T-helper 2 cell treated with Interferon-gamma antibody and Interleukin-4, amounts not matched to agents 5 μg/mL and 100 μg/mL, for 36 hours (primary cell): ENCODE measurements around the gene RNF19B.

Experiments used
- DNase-seq: peaks from one replicate; pipeline ENCODE4 v3.0.0; 2021; ENCODE audit warnings: low spot score
- H3K27ac Mint-ChIP-seq: one replicate; pipeline ENCODE4 v1.8.0; 2021; ENCODE audit warnings: mild to moderate bottlenecking, mixed read lengths
- H3K27me3 Mint-ChIP-seq: one replicate; pipeline ENCODE4 v1.8.0; 2021; ENCODE audit warnings: low read depth, mixed read lengths
- H3K36me3 Mint-ChIP-seq: one replicate; pipeline ENCODE4 v1.8.0; 2021; ENCODE audit warnings: low read depth, mixed read lengths
- H3K4me1 Mint-ChIP-seq: one replicate; pipeline ENCODE4 v1.8.0; 2021; ENCODE audit warnings: low read depth, mixed read lengths
- H3K4me3 Mint-ChIP-seq: one replicate; pipeline ENCODE4 v1.8.0; 2022; ENCODE audit warnings: mild to moderate bottlenecking, moderate library complexity, mixed read lengths
- H3K9me3 Mint-ChIP-seq: one replicate; pipeline ENCODE4 v1.8.0; 2021; ENCODE audit warnings: mixed read lengths

RNF19B gene

GRCh38 chr1:32947669-32948389 is 16.8 kb downstream of the RNF19B start:
- no peaks in the 10 kb centered on the region for H3K9me3 Mint-ChIP-seq
- peaks cover 21% of the 10 kb centered on the region for H3K4me1 Mint-ChIP-seq
- no peak overlapping the region for H3K27ac Mint-ChIP-seq
- H3K4me3 Mint-ChIP-seq, result no peak overlapping the region
- H3K36me3 Mint-ChIP-seq, result peaks cover 47% of the 10 kb centered on the region
- DNase-seq, result no peak
- no peaks in the 10 kb centered on the region for H3K27me3 Mint-ChIP-seq

- H3K27ac Mint-ChIP-seq, result no peak overlapping the region
- H3K36me3 Mint-ChIP-seq, result peaks cover 51% of the 10 kb centered on the region
- peaks cover 21% of the 10 kb centered on the region for H3K4me1 Mint-ChIP-seq
- no peak for DNase-seq
- no peaks in the 10 kb centered on the region for H3K9me3 Mint-ChIP-seq
- no peaks in the 10 kb centered on the region for H3K27me3 Mint-ChIP-seq
- no peak overlapping the region for H3K4me3 Mint-ChIP-seq
Observed at GRCh38 chr1:32946413-32946812, 18.2 kb downstream of the RNF19B start.

- H3K27me3 Mint-ChIP-seq, result no peaks in the 10 kb centered on the region
- no peaks in the 10 kb centered on the region for H3K9me3 Mint-ChIP-seq
- DNase-seq, result no peak
- H3K27ac Mint-ChIP-seq, result no peak overlapping the region
- peaks cover 62% of the 10 kb centered on the region for H3K36me3 Mint-ChIP-seq
- peaks cover 37% of the 10 kb centered on the region for H3K4me1 Mint-ChIP-seq
- no peak overlapping the region for H3K4me3 Mint-ChIP-seq
Observed at GRCh38 chr1:32944180-32944579, 20.4 kb downstream of the RNF19B start.

DNA sequence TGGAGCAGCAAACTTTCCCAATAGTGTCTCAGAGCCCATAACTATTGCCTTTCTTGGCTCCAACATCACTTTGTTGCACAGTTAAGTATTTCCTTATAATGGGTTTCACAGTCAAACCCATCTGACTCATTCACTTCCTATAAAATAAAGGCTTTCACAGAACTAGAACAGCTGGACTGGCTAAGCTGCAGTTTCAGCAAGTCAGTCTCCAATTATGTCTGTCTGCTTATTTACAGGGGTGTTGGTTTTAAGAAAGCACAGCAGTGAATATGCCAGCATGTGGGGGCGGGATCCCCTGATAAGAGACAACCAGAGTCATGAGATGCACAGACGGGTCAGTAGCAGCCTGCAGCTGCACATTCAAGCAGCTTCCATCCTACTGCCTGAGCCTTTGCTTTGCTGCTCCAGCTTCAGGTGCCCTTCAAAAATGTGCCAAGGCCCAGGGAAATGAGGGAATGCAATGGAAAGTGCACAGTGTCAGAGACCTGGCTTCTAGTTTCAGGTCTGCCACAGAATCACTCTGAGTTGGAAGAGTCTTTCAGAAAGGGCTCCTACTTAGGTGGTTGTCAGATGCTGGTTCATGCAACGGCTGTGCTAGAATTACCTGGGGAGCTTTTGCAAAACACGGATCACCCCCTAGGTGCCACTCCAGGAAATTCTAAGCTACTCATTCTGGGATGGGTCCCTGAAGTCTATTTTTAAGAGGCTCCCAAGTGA is 24.8 kb downstream of the RNF19B start:
- Mint-ChIP-seq H3K36me3 (peaks cover 65% of the 10 kb centered on the region), H3K27me3 (no peaks in the 10 kb centered on the region), H3K4me1 (peaks cover 28% of the 10 kb centered on the region), H3K4me3 (no peak overlapping the region), H3K27ac (peak overlapping the region; percentile 14), H3K9me3 (no peaks in the 10 kb centered on the region)
- DNase-seq, result peak; percentile 66

DNA sequence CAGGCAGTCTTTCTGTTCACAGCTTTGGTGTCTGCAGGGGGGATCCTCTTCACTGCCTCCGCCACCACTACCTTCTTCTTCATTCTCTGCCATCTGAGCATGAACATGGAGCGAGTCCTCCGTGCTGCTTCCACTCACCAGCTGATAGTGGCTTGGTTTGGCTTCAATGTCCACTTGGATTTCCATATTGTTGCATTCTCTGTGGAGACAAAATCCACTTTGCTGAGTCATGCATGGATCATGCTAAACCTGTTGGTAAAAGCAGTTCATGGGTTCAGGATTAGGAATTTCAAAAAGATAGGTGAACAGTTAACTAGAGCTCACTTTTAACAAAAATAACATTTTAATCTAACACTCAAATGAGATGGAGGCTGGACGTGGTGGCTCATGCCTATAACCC is 27.5 kb downstream of the RNF19B start:
- peaks cover 49% of the 10 kb centered on the region for H3K36me3 Mint-ChIP-seq

DNA sequence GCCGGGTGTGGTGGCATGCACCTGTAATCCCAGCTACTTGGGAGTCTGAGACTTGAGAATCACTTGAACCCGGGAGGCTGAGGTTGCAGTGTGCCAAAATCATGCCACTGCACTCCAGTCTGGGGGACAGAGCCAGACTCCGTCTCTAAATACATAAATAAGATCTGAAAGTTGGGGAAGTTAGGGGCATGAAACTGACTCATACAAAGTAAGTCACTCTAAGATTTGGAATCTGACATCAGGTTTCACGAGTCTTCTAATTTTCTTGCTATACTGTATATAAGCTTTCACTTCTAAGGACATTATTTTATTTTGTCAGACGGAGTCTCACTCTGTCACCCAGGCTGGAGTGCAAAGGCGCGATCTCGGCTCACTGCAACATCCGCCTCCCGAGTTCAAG is 30.1 kb downstream of the RNF19B start:
- Mint-ChIP-seq H3K27me3 (no peaks in the 10 kb centered on the region), H3K27ac (no peak overlapping the region), H3K36me3 (peaks cover 40% of the 10 kb centered on the region), H3K4me1 (peaks cover 11% of the 10 kb centered on the region), H3K9me3 (no peaks in the 10 kb centered on the region), H3K4me3 (no peak overlapping the region)
- DNase-seq, result no peak

More for the DNA sequence above, 27.5 kb downstream of the RNF19B start:
- peak overlapping the region; percentile 39 for H3K27ac Mint-ChIP-seq
- no peaks in the 10 kb centered on the region for H3K27me3 Mint-ChIP-seq
- no peaks in the 10 kb centered on the region for H3K9me3 Mint-ChIP-seq
- no peak for DNase-seq
- H3K4me1 Mint-ChIP-seq, result peaks cover 24% of the 10 kb centered on the region
- no peak overlapping the region for H3K4me3 Mint-ChIP-seq

DNA sequence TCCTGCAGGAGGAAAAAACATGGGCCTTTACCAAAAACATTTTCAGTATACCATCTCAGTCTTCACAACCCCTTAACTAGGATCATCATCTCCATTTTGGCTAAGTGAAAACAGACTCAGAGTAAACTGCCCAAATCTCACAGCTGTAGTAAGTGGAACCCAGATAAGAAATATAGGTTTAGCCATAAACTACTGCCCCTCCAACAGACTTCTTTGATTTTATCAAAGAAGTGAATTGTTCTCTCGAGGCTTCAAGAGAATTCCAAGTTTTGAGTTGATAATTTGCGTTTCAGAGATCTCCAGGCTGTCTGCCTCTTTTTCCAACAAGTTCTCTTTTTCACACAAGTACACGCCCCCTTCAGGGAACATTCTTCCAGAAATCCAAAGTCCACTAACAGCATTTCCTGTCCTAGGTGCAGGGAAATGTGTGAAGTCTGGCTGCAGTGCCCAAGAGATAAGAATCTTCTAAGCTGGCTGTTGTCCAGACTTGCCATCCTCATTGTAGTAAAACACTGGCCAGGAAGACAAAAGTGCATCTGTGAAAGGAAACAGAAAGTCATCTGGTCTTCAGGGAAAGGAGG is 30.8 kb downstream of the RNF19B start:
- DNase-seq, result no peak
- no peaks in the 10 kb centered on the region for H3K27me3 Mint-ChIP-seq
- no peak overlapping the region for H3K27ac Mint-ChIP-seq
- peaks cover 37% of the 10 kb centered on the region for H3K36me3 Mint-ChIP-seq
- H3K4me3 Mint-ChIP-seq, result no peak overlapping the region
- H3K9me3 Mint-ChIP-seq, result no peaks in the 10 kb centered on the region
- H3K4me1 Mint-ChIP-seq, result peaks cover 7% of the 10 kb centered on the region

DNA sequence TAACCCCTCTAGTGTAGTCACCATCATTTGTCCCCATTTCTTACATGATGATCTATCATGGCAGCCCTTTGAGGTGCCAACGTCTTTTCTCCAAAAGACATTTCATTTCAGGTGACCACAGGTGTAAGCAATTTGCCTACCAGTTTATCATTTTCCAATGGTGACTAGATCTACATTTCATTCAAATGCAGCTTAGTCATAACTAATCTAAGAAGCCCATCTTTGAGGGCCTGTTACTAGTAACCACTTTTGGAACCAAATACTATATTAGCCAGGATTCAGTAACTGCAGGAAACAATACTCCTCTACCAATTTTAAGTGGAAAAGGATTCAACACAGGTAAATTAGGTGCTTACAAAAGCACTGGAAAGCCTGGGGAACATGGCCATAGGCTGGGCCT is 32.8 kb downstream of the RNF19B start:
- Mint-ChIP-seq H3K4me3 (no peak overlapping the region), H3K4me1 (peaks cover 3% of the 10 kb centered on the region), H3K36me3 (peaks cover 19% of the 10 kb centered on the region), H3K27me3 (peaks cover 7% of the 10 kb centered on the region), H3K27ac (no peak overlapping the region), H3K9me3 (no peaks in the 10 kb centered on the region)
- no peak for DNase-seq

DNA sequence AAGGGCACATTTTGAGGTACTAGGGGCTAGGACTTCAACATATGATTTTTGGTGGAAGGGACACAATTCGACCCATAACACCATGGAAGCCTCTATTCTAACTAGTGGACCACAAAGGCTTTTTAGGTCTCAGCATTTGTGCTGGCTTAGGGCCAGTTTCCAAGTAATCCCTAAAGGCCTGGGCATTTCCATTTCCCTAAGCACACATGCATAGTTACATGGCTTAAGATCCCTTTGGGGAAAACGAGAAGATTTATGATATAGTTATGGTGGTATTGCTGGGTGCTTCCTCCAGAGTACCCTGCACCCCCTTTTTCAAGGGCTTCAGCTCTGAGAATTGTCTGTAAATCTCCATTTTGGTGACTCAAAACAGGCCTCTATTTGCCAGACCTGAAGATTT is 35.2 kb downstream of the RNF19B start:
- peaks cover 14% of the 10 kb centered on the region for H3K4me1 Mint-ChIP-seq
- no peak overlapping the region for H3K27ac Mint-ChIP-seq
- H3K36me3 Mint-ChIP-seq, result peaks cover 6% of the 10 kb centered on the region
- peaks cover 28% of the 10 kb centered on the region for H3K27me3 Mint-ChIP-seq
- DNase-seq, result no peak
- H3K9me3 Mint-ChIP-seq, result no peaks in the 10 kb centered on the region
- H3K4me3 Mint-ChIP-seq, result no peak overlapping the region

DNA sequence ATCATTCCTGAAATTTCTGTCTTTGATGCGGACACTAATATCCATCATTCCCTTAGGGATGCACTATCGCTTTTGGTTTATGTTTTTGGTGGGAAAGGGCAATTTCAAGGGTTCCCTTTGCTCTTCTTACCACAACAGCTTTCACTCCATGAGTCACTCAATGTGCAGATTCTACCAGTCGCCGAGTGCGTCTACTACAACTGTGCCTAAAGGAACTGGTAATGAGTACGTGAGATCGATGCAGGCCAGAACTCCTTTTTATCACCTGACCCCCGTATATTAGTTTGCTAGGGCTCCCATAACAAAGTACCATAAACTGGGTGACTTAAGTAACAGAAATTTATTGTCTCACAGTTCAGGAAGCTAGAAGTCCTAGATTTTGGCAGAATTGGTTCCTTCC is 35.9 kb downstream of the RNF19B start:
- Mint-ChIP-seq H3K4me3 (no peak overlapping the region), H3K9me3 (no peaks in the 10 kb centered on the region), H3K27ac (no peak overlapping the region), H3K4me1 (peaks cover 15% of the 10 kb centered on the region), H3K27me3 (peaks cover 35% of the 10 kb centered on the region), H3K36me3 (peaks cover 2% of the 10 kb centered on the region)
- no peak for DNase-seq

GRCh38 chr1:32928285-32928684 is 36.3 kb downstream of the RNF19B start:
- Mint-ChIP-seq H3K4me3 (no peak overlapping the region), H3K4me1 (peaks cover 12% of the 10 kb centered on the region), H3K9me3 (no peaks in the 10 kb centered on the region)

GRCh38 chr1:32927441-32927840 is 37.2 kb downstream of the RNF19B start:
- Mint-ChIP-seq H3K4me3 (no peak overlapping the region), H3K36me3 (no peaks in the 10 kb centered on the region), H3K27ac (no peak overlapping the region), H3K9me3 (no peaks in the 10 kb centered on the region), H3K4me1 (peaks cover 12% of the 10 kb centered on the region), H3K27me3 (peaks cover 48% of the 10 kb centered on the region)
- DNase-seq, result no peak

More at GRCh38 chr1:32928285-32928684, 36.3 kb downstream of the RNF19B start:
- Mint-ChIP-seq H3K36me3 (no peaks in the 10 kb centered on the region), H3K27me3 (peaks cover 39% of the 10 kb centered on the region), H3K27ac (no peak overlapping the region)
- no peak for DNase-seq

- Mint-ChIP-seq H3K36me3 (no peaks in the 10 kb centered on the region), H3K4me1 (peaks cover 12% of the 10 kb centered on the region), H3K9me3 (no peaks in the 10 kb centered on the region), H3K27ac (no peak overlapping the region), H3K4me3 (no peak overlapping the region), H3K27me3 (peaks cover 55% of the 10 kb centered on the region)
- DNase-seq, result no peak
Observed at GRCh38 chr1:32926562-32926961, 38.0 kb downstream of the RNF19B start.

- peaks cover 14% of the 10 kb centered on the region for H3K4me1 Mint-ChIP-seq
- H3K27ac Mint-ChIP-seq, result no peak overlapping the region
- no peaks in the 10 kb centered on the region for H3K9me3 Mint-ChIP-seq
- H3K27me3 Mint-ChIP-seq, result peaks cover 57% of the 10 kb centered on the region
- no peaks in the 10 kb centered on the region for H3K36me3 Mint-ChIP-seq
- H3K4me3 Mint-ChIP-seq, result peak overlapping the region; percentile 37
- DNase-seq, result no peak
Observed at GRCh38 chr1:32925403-32926162, 39.0 kb downstream of the RNF19B start.
